HepG2 (cell line): ENCODE data around the gene CTNNA3. TPM values are rescaled to one million over a fixed set of nuclear protein-coding genes. Genes with fewer than 3 reads are reported as not detected.

Experiments used
- ATAC-seq: fragments of 200-7000 bp; cut with Tn5 transposase; 3 replicates; pipeline ENCODE4 v1.9.1; 2020; ENCODE audit warnings: mild to moderate bottlenecking, moderate library complexity
- BruUV-seq: library from RNA; stranded (reverse); fragments of 400-500 nt; replicated peaks from 2 replicates; lab custom pipeline; 2021; lab: Mats Ljungman, UMichigan
- CTCF ChIA-PET: fragments of 300-600 bp; formaldehyde crosslinking; extraction: SDS; loops from one replicate; lab custom pipeline; 2021; ENCODE audit warnings: low total read pairs, inconsistent platforms, low intra/inter-chr PET ratio; lab: Yijun Ruan, JAX
- POLR2A ChIA-PET: fragments of 350-600 bp; sonication (Branson Sonifier 250); formaldehyde crosslinking; loops from one replicate; lab custom pipeline; 2020; ENCODE audit warnings: antibody characterized with exemption, inconsistent platforms; lab: Yijun Ruan, JAX
- DNase-seq: peaks from one replicate; pipeline ENCODE4 v3.0.0-alpha.2; 2015; ENCODE audit warnings: low spot score
- FAIRE-seq: peaks from 3 replicates; lab custom pipeline; 2011; peaks lifted over from hg19 to GRCh38; lab: Jason Lieb, UNC
- H2AFZ ChIP-seq: one replicate; pipeline ENCODE4 v1.6.1; 2011; ENCODE audit warnings: low read length, inconsistent platforms
- H3K27ac ChIP-seq: fragments of 300-600 bp; 3 replicates; pipeline ENCODE4 v1.8.0; 2011; ENCODE audit warnings: mixed run types, mild to moderate bottlenecking, mixed read lengths, low read length, inconsistent platforms; ENCODE audit not compliant: insufficient read depth; ENCODE audit errors: extremely low read length
- H3K27me3 ChIP-seq, 2 experiments: fragments of 200-600 bp in 1 of 2; 2 replicates in 1 of 2; 3 replicates in 1 of 2; pipeline versions ENCODE4 v1.6.0 to v1.8.0; 2011; ENCODE audit warnings: low read length in 2 of 2, mild to moderate bottlenecking in 2 of 2, moderate library complexity in 2 of 2, inconsistent platforms in 1 of 2; ENCODE audit not compliant: insufficient read depth in 2 of 2, control insufficient read depth in 1 of 2
- H3K36me3 ChIP-seq, 2 experiments: fragments of 200-600 bp in 1 of 2; replicated peaks in 1 of 2; 2 replicates in 1 of 2; 3 replicates in 1 of 2; pipeline versions ENCODE4 v1.5.1 to v1.8.0; 2011; ENCODE audit warnings: low read length in 2 of 2, inconsistent platforms in 1 of 2; ENCODE audit not compliant: insufficient read depth in 2 of 2, control insufficient read depth in 1 of 2
- H3K4me1 ChIP-seq: 2 replicates; pipeline ENCODE4 v1.5.1; 2012; ENCODE audit warnings: low read length, inconsistent platforms; ENCODE audit not compliant: insufficient read depth
- H3K4me2 ChIP-seq: 2 replicates; pipeline ENCODE4 v1.6.0; 2011; ENCODE audit warnings: low read depth, low read length, inconsistent platforms
- H3K4me3 ChIP-seq, 3 experiments: fragments of 200-600 bp in 1 of 3; sonication (generic), shearing (Covaris generic) in 1 of 3; replicated peaks in 1 of 3; 2 replicates each; pipeline ENCODE4 v1.5.1; 2011 to 2016; ENCODE audit warnings: low read length in 3 of 3, inconsistent platforms in 2 of 3, low read depth in 2 of 3, mild to moderate bottlenecking in 2 of 3, control low read depth in 1 of 3, mixed read lengths in 1 of 3; ENCODE audit not compliant: insufficient read depth in 1 of 3
- H3K79me2 ChIP-seq: one replicate; pipeline ENCODE4 v1.6.1; 2011; ENCODE audit warnings: low read length, inconsistent platforms; ENCODE audit not compliant: insufficient read depth
- H3K9ac ChIP-seq: 2 replicates; pipeline ENCODE4 v1.6.0; 2011; ENCODE audit warnings: mild to moderate bottlenecking, low read depth, low read length, inconsistent platforms; ENCODE audit not compliant: insufficient read depth
- H3K9me3 ChIP-seq: 2 replicates; pipeline ENCODE4 v1.5.1; 2012; ENCODE audit warnings: mild to moderate bottlenecking, low read length
- H4K20me1 ChIP-seq: 2 replicates; pipeline ENCODE4 v1.6.0; 2011; ENCODE audit warnings: inconsistent platforms, mild to moderate bottlenecking, low read length, moderate library complexity; ENCODE audit not compliant: insufficient read depth
- ADNP ChIP-seq: sonication (generic); formaldehyde crosslinking; IDR thresholded peaks from 2 replicates; pipeline ENCODE4 v1.4.0; 2020; ENCODE audit warnings: missing genetic modification reagents
- AGO2 ChIP-seq: fragments of 200-400 bp; formaldehyde crosslinking; optimal IDR thresholded peaks from 2 replicates; pipeline ENCODE3; 2017; ENCODE audit warnings: mild to moderate bottlenecking, low read depth, low read length, moderate library complexity
- FOXA1 ChIP-seq, 2 experiments: fragments of 450-650 bp in 1 of 2; sonication (generic) in 1 of 2; formaldehyde crosslinking in 1 of 2; IDR thresholded peaks; 2 replicates each; pipeline versions ENCODE4 v1.4.0 to v1.6.1; 2016 to 2020; ENCODE audit warnings: missing genetic modification reagents in 1 of 2
- FOXK1 ChIP-seq: sonication (generic); formaldehyde crosslinking; IDR thresholded peaks from 2 replicates; pipeline ENCODE4 v1.4.0; 2020; ENCODE audit warnings: low read depth, missing genetic modification reagents, borderline replicate concordance
- MAFF ChIP-seq: IDR thresholded peaks from 2 replicates; pipeline ENCODE4 v1.6.1; 2011; ENCODE audit warnings: low read depth, low read length, improper control_type of control experiment
- MAFK ChIP-seq, 2 experiments: IDR thresholded peaks in 1 of 2; conservative IDR thresholded peaks in 1 of 2; 2 replicates each; pipeline ENCODE4 v1.6.1; 2011; ENCODE audit warnings: improper control_type of control experiment in 2 of 2, low read length in 2 of 2
- NCOA5 ChIP-seq: sonication (generic); formaldehyde crosslinking; IDR thresholded peaks from 2 replicates; pipeline ENCODE4 v1.4.0; 2020; ENCODE audit warnings: missing genetic modification reagents
- NR2F1 ChIP-seq, 2 experiments: fragments of 450-650 bp in 1 of 2; formaldehyde crosslinking in 1 of 2; IDR thresholded peaks; 2 replicates each; pipeline versions ENCODE4 v1.5.0 to v1.6.1; 2016 to 2020; ENCODE audit warnings: mild to moderate bottlenecking in 1 of 2, missing compliant biosample characterization in 1 of 2, missing genetic modification reagents in 1 of 2, moderate library complexity in 1 of 2
- SNRNP70 ChIP-seq: fragments of 200-400 bp; formaldehyde crosslinking; IDR thresholded peaks from 2 replicates; pipeline ENCODE4 v1.6.1; 2017; ENCODE audit warnings: mild to moderate bottlenecking, low read depth, low read length, moderate library complexity
- SRF ChIP-seq: IDR thresholded peaks from 2 replicates; pipeline ENCODE4 v1.6.1; 2011; ENCODE audit warnings: mild to moderate bottlenecking, low read depth, low read length, moderate library complexity
- ZNF251 ChIP-seq: sonication (generic); formaldehyde crosslinking; IDR thresholded peaks from 2 replicates; pipeline ENCODE4 v1.9.0; 2021; ENCODE audit warnings: mild to moderate bottlenecking, missing genetic modification reagents
- ZNF652 ChIP-seq: IDR thresholded peaks from 2 replicates; pipeline ENCODE4 v1.6.1; 2016; ENCODE audit warnings: low read depth, borderline replicate concordance
- WGBS: methylation state at CpG from one replicate; pipeline ENCODE4 v1.1.6; 2017; ENCODE audit warnings: low lambda C conversion rate; 5-methylcytosine and 5-hydroxymethylcytosine counted together
- in situ Hi-C: cut with HindIII; loops from 2 replicates; pipeline ENCODE4 v1.10.0; 2017; ENCODE audit warnings: low pct_unique_long_range_greater_than_20kb; ENCODE audit not compliant: extremely low pct_ligation_motif_present
- intact Hi-C: fragments of 100-400 bp; cut with micrococcal nuclease; formaldehyde crosslinking; loops from one replicate; pipeline ENCODE4 v1.10.0; 2022; ENCODE audit not compliant: unreplicated experiment
- polyA plus RNA-seq, 8 experiments: library from polyadenylated mRNA; depleted of rRNA in 3 of 8; stranded (reverse) in 7 of 8; unstranded in 1 of 8; fragments of >200 nt; fragmentation: Illumina TruSeq in 4 of 8; extraction: Trizol in 4 of 8; gene quantifications; 2 replicates each; pipeline versions ENCODE4 v1.2.1 to v1.2.3, GENCODE V29; 2011 to 2016; ENCODE audit warnings: low read depth in 4 of 8, missing spikeins in 1 of 8, mixed read lengths in 1 of 8; ENCODE audit not compliant: insufficient read depth in 1 of 8
- total RNA-seq, 5 experiments: library from RNA; depleted of rRNA; stranded (reverse); fragments of >200 nt; fragmentation: Illumina TruSeq; extraction: Trizol; gene quantifications; 2 replicates each; pipeline ENCODE4 v1.2.3, GENCODE V29; 2016; ENCODE audit warnings: low read depth in 1 of 5
- TF ChIP-seq, protein P1 (sequence below): sonication (generic); formaldehyde crosslinking; IDR thresholded peaks from 2 replicates; pipeline ENCODE4 v1.4.0; 2020; ENCODE audit warnings: missing genetic modification reagents
- TF ChIP-seq, protein P2 (sequence below): sonication (generic); formaldehyde crosslinking; IDR thresholded peaks from 2 replicates; pipeline ENCODE4 v1.4.0; 2020; ENCODE audit warnings: missing genetic modification reagents
- TF ChIP-seq, protein P3 (sequence below): sonication (generic); formaldehyde crosslinking; IDR thresholded peaks from 2 replicates; pipeline ENCODE4 v1.5.0; 2020; ENCODE audit warnings: missing genetic modification reagents

The CTNNA3 gene
- total and polyA plus RNA-seq, 2 of the 13 experiments (the other 11 are each of a cell fraction or from before 2014, with no cell fraction given): not detected

DNA sequence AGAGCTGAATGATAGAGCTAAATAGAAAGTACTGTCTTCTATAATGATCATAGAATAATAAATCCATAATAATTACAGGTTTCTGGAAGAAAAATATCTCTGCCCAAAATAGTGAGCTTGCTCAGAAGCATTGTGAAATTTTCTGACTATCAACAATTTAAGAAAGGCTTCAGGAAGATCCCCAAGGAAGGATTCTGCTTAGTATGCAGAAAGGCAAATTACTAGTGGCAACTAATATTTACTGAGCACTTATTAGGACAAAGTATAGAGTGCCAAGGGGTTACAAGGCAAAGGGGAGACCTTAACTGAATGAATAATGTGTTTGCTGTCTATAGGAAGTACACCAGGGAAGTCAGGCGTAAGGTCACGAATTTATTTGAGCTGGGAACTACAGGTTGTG, 928.3 kb downstream of the CTNNA3 start:
- POLR2A ChIA-PET: no interaction called here
- H3K9me3 ChIP-seq: no peaks in the 10 kb centered on the region

DNA sequence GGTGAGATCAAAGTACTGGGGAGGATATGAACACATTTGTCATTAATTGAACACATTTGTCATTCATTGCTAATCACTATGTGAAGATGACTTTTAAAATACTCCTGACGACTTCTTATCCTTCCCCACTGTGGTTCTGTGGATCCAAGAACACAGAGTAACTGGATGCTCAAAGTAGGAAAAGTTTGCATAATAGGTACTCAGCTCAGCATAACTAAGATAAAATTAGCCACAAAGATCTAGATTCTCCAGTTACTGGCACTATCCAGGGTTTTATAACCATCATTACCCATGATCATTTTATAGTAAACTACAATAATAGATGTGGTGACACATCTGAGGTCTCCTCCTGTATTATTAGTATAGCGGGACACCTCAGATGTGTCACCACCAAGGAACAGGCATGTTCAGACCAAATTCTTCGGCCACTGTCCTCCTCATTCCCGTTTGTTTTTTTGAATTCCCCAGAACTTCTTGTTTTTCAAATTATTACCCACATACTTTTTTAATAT, 933.7 kb downstream of the CTNNA3 start:
- no peaks in the 10 kb centered on the region for H3K9me3 ChIP-seq
- no peak overlapping the region for H2AFZ ChIP-seq
- no peaks in the 10 kb centered on the region for H3K79me2 ChIP-seq
- ChIA-PET CTCF (no interaction called here), POLR2A (no interaction called here)
- H3K9ac ChIP-seq: no peak overlapping the region
- 10% methylated on average over 4 of the region's 4 CpGs for WGBS
- H3K27ac ChIP-seq: no peak overlapping the region
- DNase-seq (no peak), FAIRE-seq (no peak), ATAC-seq (no peak)
- no peaks in the 10 kb centered on the region for H3K36me3 ChIP-seq
- BruUV-seq: no TSS peak
- in situ Hi-C loops (no loop called here), intact Hi-C loops (no loop called here)
- no peak overlapping the region for H3K4me3 ChIP-seq
- H3K4me1 ChIP-seq: no peaks in the 10 kb centered on the region
- H4K20me1 ChIP-seq: no peaks in the 10 kb centered on the region
- no peaks in the 10 kb centered on the region for H3K27me3 ChIP-seq
- H3K4me2 ChIP-seq: no peak overlapping the region
- TF ChIP-seq FOXK1 (CRISPR knock-in tag) (no peak), ZNF251 (CRISPR knock-in tag) (no peak), ADNP (no peak), SNRNP70 (no peak), NR2F1 (CRISPR knock-in tag; IDR thresholded peaks at IDR 0.05) (no peak), NCOA5 (CRISPR knock-in tag) (no peak), AGO2 (no peak), SRF (no peak), FOXA1 (IDR thresholded peaks at IDR 0.05) (no peak), FOXA1 (CRISPR knock-in tag; IDR thresholded peaks at IDR 0.05) (no peak)
- TF ChIP-seq, protein P1, sequence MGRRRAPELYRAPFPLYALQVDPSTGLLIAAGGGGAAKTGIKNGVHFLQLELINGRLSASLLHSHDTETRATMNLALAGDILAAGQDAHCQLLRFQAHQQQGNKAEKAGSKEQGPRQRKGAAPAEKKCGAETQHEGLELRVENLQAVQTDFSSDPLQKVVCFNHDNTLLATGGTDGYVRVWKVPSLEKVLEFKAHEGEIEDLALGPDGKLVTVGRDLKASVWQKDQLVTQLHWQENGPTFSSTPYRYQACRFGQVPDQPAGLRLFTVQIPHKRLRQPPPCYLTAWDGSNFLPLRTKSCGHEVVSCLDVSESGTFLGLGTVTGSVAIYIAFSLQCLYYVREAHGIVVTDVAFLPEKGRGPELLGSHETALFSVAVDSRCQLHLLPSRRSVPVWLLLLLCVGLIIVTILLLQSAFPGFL (CRISPR knock-in tag): no peak
- TF ChIP-seq, protein P2, sequence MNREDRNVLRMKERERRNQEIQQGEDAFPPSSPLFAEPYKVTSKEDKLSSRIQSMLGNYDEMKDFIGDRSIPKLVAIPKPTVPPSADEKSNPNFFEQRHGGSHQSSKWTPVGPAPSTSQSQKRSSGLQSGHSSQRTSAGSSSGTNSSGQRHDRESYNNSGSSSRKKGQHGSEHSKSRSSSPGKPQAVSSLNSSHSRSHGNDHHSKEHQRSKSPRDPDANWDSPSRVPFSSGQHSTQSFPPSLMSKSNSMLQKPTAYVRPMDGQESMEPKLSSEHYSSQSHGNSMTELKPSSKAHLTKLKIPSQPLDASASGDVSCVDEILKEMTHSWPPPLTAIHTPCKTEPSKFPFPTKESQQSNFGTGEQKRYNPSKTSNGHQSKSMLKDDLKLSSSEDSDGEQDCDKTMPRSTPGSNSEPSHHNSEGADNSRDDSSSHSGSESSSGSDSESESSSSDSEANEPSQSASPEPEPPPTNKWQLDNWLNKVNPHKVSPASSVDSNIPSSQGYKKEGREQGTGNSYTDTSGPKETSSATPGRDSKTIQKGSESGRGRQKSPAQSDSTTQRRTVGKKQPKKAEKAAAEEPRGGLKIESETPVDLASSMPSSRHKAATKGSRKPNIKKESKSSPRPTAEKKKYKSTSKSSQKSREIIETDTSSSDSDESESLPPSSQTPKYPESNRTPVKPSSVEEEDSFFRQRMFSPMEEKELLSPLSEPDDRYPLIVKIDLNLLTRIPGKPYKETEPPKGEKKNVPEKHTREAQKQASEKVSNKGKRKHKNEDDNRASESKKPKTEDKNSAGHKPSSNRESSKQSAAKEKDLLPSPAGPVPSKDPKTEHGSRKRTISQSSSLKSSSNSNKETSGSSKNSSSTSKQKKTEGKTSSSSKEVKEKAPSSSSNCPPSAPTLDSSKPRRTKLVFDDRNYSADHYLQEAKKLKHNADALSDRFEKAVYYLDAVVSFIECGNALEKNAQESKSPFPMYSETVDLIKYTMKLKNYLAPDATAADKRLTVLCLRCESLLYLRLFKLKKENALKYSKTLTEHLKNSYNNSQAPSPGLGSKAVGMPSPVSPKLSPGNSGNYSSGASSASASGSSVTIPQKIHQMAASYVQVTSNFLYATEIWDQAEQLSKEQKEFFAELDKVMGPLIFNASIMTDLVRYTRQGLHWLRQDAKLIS (CRISPR knock-in tag): no peak
- TF ChIP-seq, protein P3, sequence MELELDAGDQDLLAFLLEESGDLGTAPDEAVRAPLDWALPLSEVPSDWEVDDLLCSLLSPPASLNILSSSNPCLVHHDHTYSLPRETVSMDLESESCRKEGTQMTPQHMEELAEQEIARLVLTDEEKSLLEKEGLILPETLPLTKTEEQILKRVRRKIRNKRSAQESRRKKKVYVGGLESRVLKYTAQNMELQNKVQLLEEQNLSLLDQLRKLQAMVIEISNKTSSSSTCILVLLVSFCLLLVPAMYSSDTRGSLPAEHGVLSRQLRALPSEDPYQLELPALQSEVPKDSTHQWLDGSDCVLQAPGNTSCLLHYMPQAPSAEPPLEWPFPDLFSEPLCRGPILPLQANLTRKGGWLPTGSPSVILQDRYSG (CRISPR knock-in tag): no peak

More for the DNA sequence above, 928.3 kb downstream of the CTNNA3 start:
- FAIRE-seq (no peak), DNase-seq (no peak), ATAC-seq (no peak)
- Histone ChIP-seq H3K9ac (no peak overlapping the region), H4K20me1 (no peaks in the 10 kb centered on the region), H3K79me2 (no peaks in the 10 kb centered on the region), H3K4me3 (no peak overlapping the region), H3K4me2 (no peak overlapping the region), H3K27ac (no peak overlapping the region), H3K27me3 (no peaks in the 10 kb centered on the region), H3K36me3 (no peaks in the 10 kb centered on the region), H3K4me1 (no peaks in the 10 kb centered on the region), H2AFZ (no peak overlapping the region)
- TF ChIP-seq MAFK (conservative IDR thresholded peaks at IDR 0.05 in 1 of 2, IDR thresholded peaks at IDR 0.05 in 1 of 2; ENCODE audit: low read length in 2 of 2) (peak; percentile 41 to 61; a peak in 2 of 4 replicates), MAFF (peak; percentile 49), ZNF652 (CRISPR knock-in tag) (no peak)
- intact Hi-C loops: no loop called here
- in situ Hi-C loops: no loop called here
- CTCF ChIA-PET: no interaction called here
- no TSS peak for BruUV-seq
- WGBS: 6% methylated on average over 2 of the region's 2 CpGs
